BLaER1 (cell line): ENCODE data around the gene FES.
"Not testable (repeated sequence)": the region's sequence is repeated elsewhere in the genome, so short reads cannot be mapped to it uniquely, and the experiment has no call there.

Experiments used
- H3K27ac ChIP-seq: shearing (Covaris generic); formaldehyde crosslinking; 2 replicates; pipeline ENCODE4 v1.8.1; 2022
- H3K27me3 ChIP-seq: shearing (Covaris generic); formaldehyde crosslinking; 2 replicates; pipeline ENCODE4 v1.8.1; 2022
- H3K36me3 ChIP-seq: shearing (Covaris generic); formaldehyde crosslinking; 2 replicates; pipeline ENCODE4 v1.8.1; 2022
- H3K4me1 ChIP-seq: shearing (Covaris generic); formaldehyde crosslinking; 2 replicates; pipeline ENCODE4 v1.8.1; 2022
- H3K4me2 ChIP-seq: shearing (Covaris generic); formaldehyde crosslinking; 2 replicates; pipeline ENCODE4 v1.8.1; 2022
- H3K4me3 ChIP-seq: shearing (Covaris generic); formaldehyde crosslinking; 2 replicates; pipeline ENCODE4 v1.8.1; 2022
- H3K9ac ChIP-seq: shearing (Covaris generic); formaldehyde crosslinking; 2 replicates; pipeline ENCODE4 v1.8.1; 2022
- H3K9me3 ChIP-seq: shearing (Covaris generic); formaldehyde crosslinking; 2 replicates; pipeline ENCODE4 v1.8.1; 2022
- H4K20me1 ChIP-seq: shearing (Covaris generic); formaldehyde crosslinking; 2 replicates; pipeline ENCODE4 v1.8.1; 2022
- Cebpa-rat ChIP-seq: shearing (Covaris generic); IDR thresholded peaks from 2 replicates; pipeline ENCODE4 v1.8.1; 2022

FES gene

DNA sequence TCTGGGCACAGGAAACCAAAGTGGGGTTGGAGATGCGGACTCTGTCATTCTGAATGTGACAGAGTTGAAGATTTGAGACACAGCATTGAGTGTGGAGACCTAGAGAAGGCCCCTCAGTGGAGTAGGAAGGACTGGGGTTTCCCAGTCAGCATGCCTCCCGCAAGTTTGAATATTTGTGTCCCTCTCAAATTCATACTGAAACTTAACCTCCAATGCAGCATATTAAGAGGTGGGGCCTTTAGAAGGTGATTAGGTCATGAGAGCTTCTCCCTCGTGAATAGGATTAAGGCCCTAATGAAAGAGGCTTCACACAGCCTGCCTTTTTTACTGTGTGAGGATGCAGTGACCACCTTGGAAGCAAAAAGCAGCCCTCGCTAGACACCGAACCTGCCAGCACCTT, 40.1 kb downstream of the FES start:
- Histone ChIP-seq H3K27ac (no peak overlapping the region), H3K9me3 (no peaks in the 10 kb centered on the region), H3K36me3 (peaks cover 44% of the 10 kb centered on the region), H3K4me2 (no peak overlapping the region), H3K4me1 (peaks cover 14% of the 10 kb centered on the region), H3K4me3 (no peak overlapping the region), H4K20me1 (no peaks in the 10 kb centered on the region), H3K27me3 (no peaks in the 10 kb centered on the region), H3K9ac (no peak overlapping the region)
- no peak for TF ChIP-seq Cebpa-rat

DNA sequence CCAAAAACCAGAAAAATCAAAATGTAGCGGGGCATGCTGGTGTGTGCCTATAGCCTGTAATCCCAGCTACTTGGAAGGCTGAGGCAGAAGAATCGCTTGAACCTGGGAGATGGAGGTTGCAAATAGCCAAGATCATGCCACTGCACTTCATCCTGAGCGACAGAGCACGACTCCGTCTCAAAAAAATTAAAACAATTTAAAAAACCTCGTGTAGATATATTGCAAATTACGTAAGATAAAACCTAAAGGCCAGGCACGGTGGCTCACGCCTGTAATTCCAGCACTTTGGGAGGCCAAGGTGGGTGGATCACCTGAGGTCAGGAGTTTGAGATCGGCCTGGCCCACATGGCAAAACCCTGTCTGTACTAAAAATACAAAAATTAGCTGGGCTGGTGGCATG, 42.5 kb downstream of the FES start:
- Histone ChIP-seq H3K4me1 (peaks cover 29% of the 10 kb centered on the region), H3K36me3 (peaks cover 20% of the 10 kb centered on the region)
- H3K4me3 ChIP-seq, H3K4me2 ChIP-seq, H3K27ac ChIP-seq, H3K27me3 ChIP-seq, H4K20me1 ChIP-seq, H3K9me3 ChIP-seq, H3K9ac ChIP-seq: not testable (repeated sequence)

DNA sequence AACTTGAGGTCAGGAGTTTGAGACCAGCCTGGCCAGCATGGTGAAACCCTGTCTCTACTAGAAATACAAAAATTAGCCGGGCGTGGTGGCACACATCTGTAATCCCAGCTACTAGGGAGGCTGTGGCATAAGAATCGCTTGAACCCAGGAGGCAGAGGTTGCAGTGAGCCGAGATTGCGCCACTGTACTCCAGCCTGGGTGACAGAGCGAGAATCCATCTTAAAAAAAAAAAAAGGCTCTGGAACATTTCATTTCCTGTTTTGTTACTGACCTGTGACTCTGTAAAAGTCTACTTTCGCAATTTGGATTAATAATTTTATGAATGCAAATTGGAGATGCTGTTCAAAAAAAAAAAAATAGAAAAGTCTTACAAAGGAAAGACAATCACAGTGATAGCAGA, 43.8 kb downstream of the FES start:
- not testable (repeated sequence) for H3K4me2 ChIP-seq, H4K20me1 ChIP-seq, H3K9me3 ChIP-seq, H3K27ac ChIP-seq, H3K9ac ChIP-seq, H3K36me3 ChIP-seq, H3K4me3 ChIP-seq, H3K27me3 ChIP-seq
- peaks cover 38% of the 10 kb centered on the region for H3K4me1 ChIP-seq

DNA sequence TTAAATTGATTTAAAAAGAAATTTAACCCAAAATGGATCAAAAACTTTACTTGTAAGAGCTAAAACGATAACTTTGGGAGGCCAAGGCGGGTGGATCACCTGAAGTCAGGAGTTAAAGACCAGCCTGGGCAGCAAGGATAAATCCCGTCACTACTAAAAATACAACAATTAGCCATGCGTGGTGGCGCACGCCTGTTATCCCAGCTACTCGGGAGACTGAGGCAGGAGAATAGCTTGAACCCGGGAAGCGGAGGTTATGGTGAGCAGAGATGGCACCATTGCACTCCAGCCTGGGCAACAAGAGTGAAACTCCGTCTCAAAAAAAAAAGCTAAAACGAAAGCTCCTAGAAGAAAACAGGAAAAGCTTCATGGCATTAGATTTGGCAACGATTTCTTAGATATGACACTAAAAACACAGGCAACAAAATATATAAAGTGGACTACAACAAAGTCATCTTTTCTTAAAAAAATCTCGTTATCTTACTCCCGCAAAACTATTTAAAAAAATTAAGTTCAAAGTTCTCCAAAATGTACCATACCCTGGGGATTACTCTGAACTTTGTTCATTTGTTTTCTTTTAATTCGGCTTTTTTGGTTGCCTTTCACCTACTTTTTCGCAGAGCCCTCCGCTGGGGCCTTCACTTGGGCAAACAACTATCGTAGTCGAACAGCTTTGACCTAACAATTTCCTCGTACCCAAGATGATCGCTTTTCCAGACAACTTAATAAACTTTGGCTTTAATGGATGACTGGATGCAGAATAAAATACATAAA, 45.1 kb downstream of the FES start:
- H3K9ac ChIP-seq, result peak overlapping the region; percentile 80
- H3K4me3 ChIP-seq, result peak overlapping the region; percentile 82

DNA sequence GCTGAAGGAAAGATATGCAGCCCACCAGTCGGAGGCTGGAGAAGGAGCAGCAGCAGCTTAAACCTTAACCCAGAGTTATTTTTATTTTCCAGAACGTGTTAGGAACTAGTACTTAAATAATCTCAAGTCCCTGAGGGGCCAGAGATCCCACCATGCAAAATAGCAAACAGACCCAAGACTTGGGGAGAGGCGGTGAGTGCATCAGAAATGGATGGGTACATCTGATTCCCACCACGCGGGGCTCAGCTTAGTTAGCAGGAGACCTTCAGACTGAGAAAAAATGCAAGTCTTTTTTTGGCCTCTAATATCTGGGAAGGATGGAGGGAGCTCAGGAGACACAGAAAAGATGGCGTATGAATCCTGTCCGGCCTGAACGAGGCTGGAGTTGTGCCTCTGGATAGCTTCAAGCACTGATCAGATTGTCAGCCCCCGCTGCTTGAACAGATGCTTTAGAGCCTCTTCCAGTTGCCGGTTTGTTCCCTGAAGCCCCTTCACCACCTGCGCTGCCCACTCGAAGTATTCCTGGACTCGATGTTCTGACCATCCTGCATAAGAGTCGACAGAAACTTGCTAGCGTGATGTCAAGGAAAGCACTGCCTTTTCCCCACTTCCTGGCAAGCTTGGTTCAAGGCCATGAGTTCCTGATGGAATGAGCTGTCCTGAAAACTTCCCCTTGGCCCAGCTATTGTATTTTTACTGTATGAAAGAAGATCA, 46.7 kb downstream of the FES start:
- peak overlapping the region; percentile 80 for H3K9ac ChIP-seq
- peaks cover 58% of the 10 kb centered on the region for H3K4me1 ChIP-seq
- no peak for TF ChIP-seq Cebpa-rat

More for the DNA sequence above, 45.1 kb downstream of the FES start:
- Histone ChIP-seq H3K36me3 (no peaks in the 10 kb centered on the region), H3K4me2 (peak overlapping the region; percentile 94), H3K27me3 (no peaks in the 10 kb centered on the region), H4K20me1 (no peaks in the 10 kb centered on the region), H3K4me1 (peaks cover 50% of the 10 kb centered on the region), H3K9me3 (no peaks in the 10 kb centered on the region), H3K27ac (peak overlapping the region; percentile 85)
- TF ChIP-seq Cebpa-rat, result no peak

DNA sequence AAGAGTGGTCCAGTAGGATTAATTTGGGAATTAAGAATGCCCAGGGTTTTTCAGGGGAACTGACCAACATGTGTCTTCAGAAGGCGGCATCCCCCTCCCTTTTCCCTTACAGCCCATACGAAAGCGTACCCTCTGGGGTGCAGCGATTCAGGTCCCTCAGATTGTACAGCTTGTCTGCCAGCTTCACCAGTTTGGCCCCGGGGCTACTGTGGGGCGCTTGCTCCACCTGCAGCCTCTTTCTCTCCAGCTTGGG, 47.2 kb downstream of the FES start:
- no peak for TF ChIP-seq Cebpa-rat
- H3K36me3 ChIP-seq, result peaks cover 4% of the 10 kb centered on the region
- H3K4me2 ChIP-seq, result peak overlapping the region; percentile 94
- peak overlapping the region; percentile 82 for H3K4me3 ChIP-seq
- peaks cover 11% of the 10 kb centered on the region for H4K20me1 ChIP-seq
- H3K27me3 ChIP-seq, result no peaks in the 10 kb centered on the region
- peak overlapping the region; percentile 85 for H3K27ac ChIP-seq
- H3K9me3 ChIP-seq, result no peaks in the 10 kb centered on the region
- peaks cover 63% of the 10 kb centered on the region for H3K4me1 ChIP-seq
- H3K9ac ChIP-seq, result peak overlapping the region; percentile 80

More for the DNA sequence above, 46.7 kb downstream of the FES start:
- Histone ChIP-seq H3K9me3 (no peaks in the 10 kb centered on the region), H3K27me3 (no peaks in the 10 kb centered on the region), H3K4me2 (peak overlapping the region; percentile 94), H3K4me3 (peak overlapping the region; percentile 82), H3K27ac (peak overlapping the region; percentile 85), H3K36me3 (no peaks in the 10 kb centered on the region), H4K20me1 (peaks cover 7% of the 10 kb centered on the region)

DNA sequence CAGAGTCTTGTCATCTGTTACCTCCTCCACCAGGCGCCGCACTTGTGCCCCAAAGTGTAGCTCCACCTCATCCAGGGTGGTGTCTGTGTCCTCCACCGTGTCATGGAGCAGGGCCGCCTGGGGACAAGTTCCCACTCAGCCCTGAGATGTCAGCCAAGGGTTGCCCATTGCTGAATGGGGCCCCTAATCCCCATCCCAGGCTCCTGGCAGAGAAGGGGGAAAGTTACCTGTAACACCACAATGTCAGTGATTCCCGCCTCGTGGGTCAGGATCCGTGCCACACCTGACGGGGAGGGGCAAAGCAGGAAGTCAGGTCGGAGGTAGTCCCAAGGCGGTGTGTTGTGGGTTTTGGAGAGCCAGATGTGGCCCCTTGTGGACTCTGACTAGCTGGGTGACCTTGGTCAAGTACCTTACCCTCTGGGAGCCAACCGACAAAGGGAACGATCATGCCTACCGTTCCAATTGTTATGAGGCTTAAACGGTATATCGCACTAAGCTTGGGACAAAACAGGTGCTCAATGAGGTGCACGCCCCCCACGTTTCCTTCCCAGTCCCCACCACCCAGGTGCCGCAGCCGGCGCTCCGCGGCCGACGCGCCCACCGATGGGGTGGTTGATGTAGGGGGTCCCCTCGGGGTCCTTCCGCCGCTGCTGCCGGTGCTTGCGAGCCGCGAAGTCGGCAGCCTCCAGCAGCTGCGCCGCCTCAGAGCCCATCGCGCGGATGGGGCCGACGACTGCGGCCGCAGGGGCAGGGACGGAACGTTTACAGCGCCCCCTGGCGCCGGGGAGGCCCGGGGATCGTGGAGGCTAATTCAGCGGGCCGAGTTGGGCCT, 47.7 kb downstream of the FES start, which contains the start of gene HDDC3:
HDDC3 (minus strand) TSS at position 722 of the 832 bp plus-strand sequence; CDS start at position 713, 9 bp downstream.
- Histone ChIP-seq H3K4me2 (peak within 1 kb of the TSS; percentile 94), H3K4me3 (peak within 1 kb of the TSS; percentile 82), H4K20me1 (peaks cover 17% of the 10 kb centered on the region), H3K36me3 (peaks cover 10% of the 10 kb centered on the region), H3K9ac (peak within 1 kb of the TSS; percentile 80), H3K27ac (peak within 1 kb of the TSS; percentile 85), H3K9me3 (no peaks in the 10 kb centered on the region), H3K4me1 (peaks cover 69% of the 10 kb centered on the region), H3K27me3 (no peaks in the 10 kb centered on the region)
- TF ChIP-seq Cebpa-rat, result no peak

DNA sequence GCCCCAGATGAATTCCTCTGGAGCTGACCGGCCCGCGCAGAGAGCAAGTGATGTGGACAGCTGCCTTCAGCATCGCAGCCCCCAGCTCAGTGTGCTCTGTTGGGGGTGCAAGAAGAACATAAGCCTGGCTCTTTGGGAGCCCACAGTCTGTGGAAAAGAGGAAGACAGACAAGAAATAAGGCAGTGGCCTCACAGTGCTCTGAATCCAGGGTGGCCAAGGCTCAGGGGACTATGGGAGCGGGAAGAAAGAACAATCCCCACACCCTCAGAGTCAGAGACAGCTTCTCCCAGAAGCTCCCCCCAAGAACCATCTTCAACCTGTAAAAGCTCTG, 48.3 kb downstream of the FES start:
- Histone ChIP-seq H3K9me3 (no peaks in the 10 kb centered on the region), H3K4me2 (peak overlapping the region; percentile 94), H3K9ac (peak overlapping the region; percentile 80), H3K27me3 (no peaks in the 10 kb centered on the region), H3K4me3 (peak overlapping the region; percentile 82), H3K27ac (peak overlapping the region; percentile 85), H3K36me3 (peaks cover 15% of the 10 kb centered on the region), H4K20me1 (peaks cover 21% of the 10 kb centered on the region), H3K4me1 (peaks cover 74% of the 10 kb centered on the region)
- no peak for TF ChIP-seq Cebpa-rat

DNA sequence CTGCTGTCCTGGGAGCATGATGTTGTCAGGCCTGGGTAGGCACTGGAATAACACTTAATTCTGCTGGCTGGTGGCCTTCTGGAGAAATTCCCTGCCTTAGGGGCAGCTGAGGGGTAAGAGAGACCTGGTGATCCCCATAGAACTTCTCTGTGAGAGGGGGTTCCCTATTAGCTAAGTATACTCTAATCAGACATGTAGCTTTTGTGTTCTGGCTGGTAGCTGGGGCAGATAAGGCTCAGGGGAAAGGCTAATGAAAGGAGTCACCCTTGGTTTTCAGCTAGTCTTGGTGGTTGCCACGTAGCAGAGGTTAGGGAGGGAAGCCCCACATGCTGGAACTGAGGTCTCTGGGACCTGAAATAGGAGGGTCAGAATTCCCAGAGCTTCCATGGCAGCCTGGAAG, 49.0 kb downstream of the FES start:
- no peak for TF ChIP-seq Cebpa-rat
- Histone ChIP-seq H3K27ac (peak overlapping the region; percentile 85; the same call in 1 of the 2 replicates), H3K9me3 (no peaks in the 10 kb centered on the region), H4K20me1 (peaks cover 21% of the 10 kb centered on the region), H3K9ac (no peak overlapping the region), H3K4me3 (no peak overlapping the region), H3K27me3 (no peaks in the 10 kb centered on the region), H3K36me3 (peaks cover 22% of the 10 kb centered on the region), H3K4me1 (peaks cover 74% of the 10 kb centered on the region), H3K4me2 (peak overlapping the region; percentile 100)
